ENCODE results near the gene HINT2.

HINT2 gene

DNA sequence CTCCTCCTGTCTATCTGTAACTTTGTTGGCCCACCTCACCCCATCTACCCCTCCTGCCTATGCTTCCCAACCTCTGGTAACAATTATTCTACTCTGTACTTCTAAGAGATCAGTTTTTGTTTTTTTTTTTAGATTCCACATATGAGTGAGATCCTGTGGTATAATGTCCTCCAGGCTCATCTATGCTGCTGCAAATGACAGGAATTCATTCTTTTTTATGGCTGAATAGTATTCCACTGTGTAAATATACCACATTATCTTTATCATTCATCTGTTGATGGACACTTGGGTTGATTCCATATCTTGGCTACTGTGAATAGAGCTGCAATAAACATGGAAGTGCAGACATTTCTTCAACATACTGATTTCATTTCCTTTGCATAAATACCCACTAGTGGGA lies 31.4 kb downstream of the HINT2 start:
- no peaks in the 10 kb centered on the region for H3K79me1 ChIP-seq (replicated peaks; ENCODE audit: low read length, poor library complexity, severe bottlenecking)
- H3K4me2 ChIP-seq (ENCODE audit: low read length, poor library complexity, severe bottlenecking), result no peak overlapping the region
- no peak overlapping the region for H3K4ac ChIP-seq (ENCODE audit: low read depth in 1 of 2, low read length in 2 of 2)
- DNase-seq, result no peak
- no peak overlapping the region for H3K9ac ChIP-seq (ENCODE audit: low read length)
- H3K14ac ChIP-seq (ENCODE audit: low read length in 2 of 2), result no peak overlapping the region
- no peaks in the 10 kb centered on the region for H3K36me3 ChIP-seq (ENCODE audit: control insufficient read depth in 1 of 2, insufficient read depth in 2 of 2, low read depth in 1 of 2, low read length in 2 of 2)
- H2BK12ac ChIP-seq (ENCODE audit: low read length in 2 of 2), result no peak overlapping the region
- no peak overlapping the region for H2BK5ac ChIP-seq (ENCODE audit: low read depth, low read length, poor library complexity, severe bottlenecking)
- H2AFZ ChIP-seq (ENCODE audit: low read depth, low read length), result no peak overlapping the region
- H3K9me3 ChIP-seq (ENCODE audit: control insufficient read depth, low read length), result no peaks in the 10 kb centered on the region
- no peak overlapping the region for H4K91ac ChIP-seq (ENCODE audit: low read length)
- no peak overlapping the region for H2AK5ac ChIP-seq (ENCODE audit: low read length, severe bottlenecking)
- no peak overlapping the region for H2BK120ac ChIP-seq (ENCODE audit: low read depth, low read length)
- H3K23ac ChIP-seq (ENCODE audit: low read length in 2 of 2), result no peak overlapping the region
- no peak overlapping the region for H2BK15ac ChIP-seq (ENCODE audit: low read depth, poor library complexity, severe bottlenecking)
- no peaks in the 10 kb centered on the region for H3K4me1 ChIP-seq (ENCODE audit: control insufficient read depth, insufficient read depth, low read depth, low read length)
- H4K8ac ChIP-seq (ENCODE audit: low read length), result no peak overlapping the region
- H3K27me3 ChIP-seq (ENCODE audit: control insufficient read depth in 1 of 2, insufficient read depth in 1 of 2, low read length in 2 of 2), result peaks cover 4 to 19% of the 10 kb centered on the region in 2 experiments
- no peak overlapping the region for H3K27ac ChIP-seq (ENCODE audit: low read length, poor library complexity, severe bottlenecking)
- no peak overlapping the region for H3K18ac ChIP-seq (ENCODE audit: low read depth in 1 of 2, low read length in 2 of 2)
- H3K4me3 ChIP-seq (ENCODE audit: insufficient read depth in 1 of 2, low read depth in 1 of 2, low read length in 2 of 2), result no peak overlapping the region

DNA sequence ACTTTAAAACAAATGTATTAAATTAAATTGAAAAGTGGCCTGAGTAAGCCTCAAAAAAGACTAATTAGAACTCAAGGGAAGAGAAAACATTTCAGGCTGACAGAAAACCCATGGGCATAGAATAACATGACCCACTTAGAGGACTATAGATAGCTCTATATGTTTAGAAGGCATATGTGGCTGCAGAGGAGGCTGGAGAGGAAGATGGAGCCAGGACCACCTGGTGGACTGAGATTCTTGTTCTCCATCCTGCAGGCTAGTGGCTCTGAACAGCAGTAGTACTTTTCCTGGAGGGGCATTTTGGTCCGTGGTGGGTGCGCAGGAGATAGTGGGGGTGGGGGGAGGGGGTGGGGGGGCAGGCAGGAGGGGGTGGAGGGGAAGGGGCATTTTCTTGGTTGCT lies 33.8 kb downstream of the HINT2 start:
- Histone ChIP-seq H3K18ac (ENCODE audit: low read depth in 1 of 2, low read length in 2 of 2) (no peak overlapping the region), H3K27me3 (ENCODE audit: control insufficient read depth in 1 of 2, insufficient read depth in 1 of 2, low read length in 2 of 2) (peaks cover 4 to 19% of the 10 kb centered on the region in 2 experiments)
- WGBS, result 96% methylated on average over 2 of the region's 2 CpGs

DNA sequence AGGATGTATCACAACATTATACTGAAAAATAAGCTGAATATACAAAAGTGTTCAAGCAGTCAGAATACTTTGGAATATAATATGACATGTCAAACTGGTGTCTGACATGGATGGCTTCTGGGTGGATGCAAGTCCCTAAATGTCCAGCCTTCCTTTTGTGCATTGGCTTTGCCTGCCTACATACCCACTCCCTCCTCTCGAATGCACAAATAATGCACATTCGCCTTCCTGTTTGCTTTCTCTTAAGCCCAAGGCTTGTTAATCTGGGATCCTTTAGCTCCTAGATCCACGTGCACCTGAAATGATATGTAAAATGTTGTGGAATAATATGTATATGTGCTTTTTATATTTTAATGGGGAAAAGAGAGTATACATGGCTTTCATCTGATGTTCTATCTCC lies 36.3 kb downstream of the HINT2 start:
- no peak overlapping the region for H3K18ac ChIP-seq (ENCODE audit: low read depth in 1 of 2, low read length in 2 of 2)
- H3K14ac ChIP-seq (ENCODE audit: low read length in 2 of 2), result no peak overlapping the region
- no peak overlapping the region for H2BK120ac ChIP-seq (ENCODE audit: low read depth, low read length)
- H3K27ac ChIP-seq (ENCODE audit: low read length, poor library complexity, severe bottlenecking), result no peak overlapping the region
- H2BK5ac ChIP-seq (ENCODE audit: low read depth, low read length, poor library complexity, severe bottlenecking), result no peak overlapping the region
- 84% methylated on average over 3 of the region's 3 CpGs for WGBS
- H2AFZ ChIP-seq (ENCODE audit: low read depth, low read length), result no peak overlapping the region
- no peak overlapping the region for H3K4ac ChIP-seq (ENCODE audit: low read depth in 1 of 2, low read length in 2 of 2)
- no peak overlapping the region for H4K91ac ChIP-seq (ENCODE audit: low read length)
- no peaks in the 10 kb centered on the region for H3K9me3 ChIP-seq (ENCODE audit: control insufficient read depth, low read length)
- no peak overlapping the region for H2BK15ac ChIP-seq (ENCODE audit: low read depth, poor library complexity, severe bottlenecking)
- H3K4me1 ChIP-seq (ENCODE audit: control insufficient read depth, insufficient read depth, low read depth, low read length), result peaks cover 5% of the 10 kb centered on the region
- no peak for DNase-seq
- H4K8ac ChIP-seq (ENCODE audit: low read length), result no peak overlapping the region
- H3K4me2 ChIP-seq (ENCODE audit: low read length, poor library complexity, severe bottlenecking), result no peak overlapping the region
- H2BK12ac ChIP-seq (ENCODE audit: low read length in 2 of 2), result no peak overlapping the region
- no peak overlapping the region for H3K9ac ChIP-seq (ENCODE audit: low read length)
- peaks cover 4% of the 10 kb centered on the region for H3K79me1 ChIP-seq (replicated peaks; ENCODE audit: low read length, poor library complexity, severe bottlenecking)
- no peaks in the 10 kb centered on the region for H3K36me3 ChIP-seq (ENCODE audit: control insufficient read depth in 1 of 2, insufficient read depth in 2 of 2, low read depth in 1 of 2, low read length in 2 of 2)
- H3K23ac ChIP-seq (ENCODE audit: low read length in 2 of 2), result no peak overlapping the region
- H3K27me3 ChIP-seq (ENCODE audit: control insufficient read depth in 1 of 2, insufficient read depth in 1 of 2, low read length in 2 of 2), result peaks cover 4 to 19% of the 10 kb centered on the region in 2 experiments
- no peak overlapping the region for H2AK5ac ChIP-seq (ENCODE audit: low read length, severe bottlenecking)
- H3K4me3 ChIP-seq (ENCODE audit: insufficient read depth in 1 of 2, low read depth in 1 of 2, low read length in 2 of 2), result no peak overlapping the region

More for the DNA sequence above, 33.8 kb downstream of the HINT2 start:
- Histone ChIP-seq H3K9ac (ENCODE audit: low read length) (no peak overlapping the region), H3K23ac (ENCODE audit: low read length in 2 of 2) (no peak overlapping the region), H4K8ac (ENCODE audit: low read length) (no peak overlapping the region), H2AK5ac (ENCODE audit: low read length, severe bottlenecking) (no peak overlapping the region), H3K36me3 (ENCODE audit: control insufficient read depth in 1 of 2, insufficient read depth in 2 of 2, low read depth in 1 of 2, low read length in 2 of 2) (no peaks in the 10 kb centered on the region), H3K9me3 (ENCODE audit: control insufficient read depth, low read length) (no peaks in the 10 kb centered on the region), H2BK120ac (ENCODE audit: low read depth, low read length) (no peak overlapping the region), H2BK5ac (ENCODE audit: low read depth, low read length, poor library complexity, severe bottlenecking) (no peak overlapping the region), H3K4me2 (ENCODE audit: low read length, poor library complexity, severe bottlenecking) (no peak overlapping the region), H3K4me1 (ENCODE audit: control insufficient read depth, insufficient read depth, low read depth, low read length) (peaks cover 2% of the 10 kb centered on the region), H2BK15ac (ENCODE audit: low read depth, poor library complexity, severe bottlenecking) (no peak overlapping the region), H3K79me1 (replicated peaks; ENCODE audit: low read length, poor library complexity, severe bottlenecking) (no peaks in the 10 kb centered on the region), H3K14ac (ENCODE audit: low read length in 2 of 2) (no peak overlapping the region), H2AFZ (ENCODE audit: low read depth, low read length) (no peak overlapping the region), H4K91ac (ENCODE audit: low read length) (no peak overlapping the region), H3K4ac (ENCODE audit: low read depth in 1 of 2, low read length in 2 of 2) (no peak overlapping the region), H2BK12ac (ENCODE audit: low read length in 2 of 2) (no peak overlapping the region), H3K27ac (ENCODE audit: low read length, poor library complexity, severe bottlenecking) (no peak overlapping the region), H3K4me3 (ENCODE audit: insufficient read depth in 1 of 2, low read depth in 1 of 2, low read length in 2 of 2) (no peak overlapping the region)
- DNase-seq, result no peak

DNA sequence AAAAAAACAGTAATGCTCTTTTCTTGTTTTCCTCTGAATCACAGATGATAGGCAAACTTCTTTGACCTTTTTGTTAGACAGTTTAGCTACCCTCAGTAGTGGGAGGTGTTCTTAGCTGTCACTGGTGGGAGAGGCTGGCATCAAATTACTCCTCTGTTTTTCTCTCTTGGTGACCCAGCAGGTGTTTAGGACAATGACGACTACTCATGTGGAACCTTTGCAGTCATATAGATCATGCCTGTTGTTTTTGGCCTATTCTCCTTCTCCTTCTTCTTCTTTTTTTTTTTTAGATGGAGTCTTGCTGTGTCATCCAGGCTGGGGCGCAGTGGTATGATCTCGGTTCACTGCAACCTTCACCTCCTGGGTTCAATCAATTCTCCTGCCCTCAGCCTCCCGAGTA lies 38.8 kb downstream of the HINT2 start:
- Histone ChIP-seq H3K27ac (ENCODE audit: low read length, poor library complexity, severe bottlenecking) (no peak overlapping the region), H3K9ac (ENCODE audit: low read length) (no peak overlapping the region), H3K36me3 (ENCODE audit: control insufficient read depth in 1 of 2, insufficient read depth in 2 of 2, low read depth in 1 of 2, low read length in 2 of 2) (no peaks in the 10 kb centered on the region), H3K18ac (ENCODE audit: low read depth in 1 of 2, low read length in 2 of 2) (no peak overlapping the region), H3K9me3 (ENCODE audit: control insufficient read depth, low read length) (no peaks in the 10 kb centered on the region), H4K91ac (ENCODE audit: low read length) (no peak overlapping the region), H3K27me3 (ENCODE audit: control insufficient read depth in 1 of 2, insufficient read depth in 1 of 2, low read length in 2 of 2) (peaks cover 4 to 19% of the 10 kb centered on the region in 2 experiments), H2AK5ac (ENCODE audit: low read length, severe bottlenecking) (no peak overlapping the region), H3K23ac (ENCODE audit: low read length in 2 of 2) (no peak overlapping the region), H2BK5ac (ENCODE audit: low read depth, low read length, poor library complexity, severe bottlenecking) (no peak overlapping the region), H3K4me3 (ENCODE audit: insufficient read depth in 1 of 2, low read depth in 1 of 2, low read length in 2 of 2) (no peak overlapping the region), H2BK15ac (ENCODE audit: low read depth, poor library complexity, severe bottlenecking) (no peak overlapping the region), H2BK120ac (ENCODE audit: low read depth, low read length) (no peak overlapping the region), H2AFZ (ENCODE audit: low read depth, low read length) (no peak overlapping the region), H2BK12ac (ENCODE audit: low read length in 2 of 2) (no peak overlapping the region), H3K4me2 (ENCODE audit: low read length, poor library complexity, severe bottlenecking) (no peak overlapping the region), H3K79me1 (replicated peaks; ENCODE audit: low read length, poor library complexity, severe bottlenecking) (peaks cover 4% of the 10 kb centered on the region), H3K4ac (ENCODE audit: low read depth in 1 of 2, low read length in 2 of 2) (no peak overlapping the region), H3K14ac (ENCODE audit: low read length in 2 of 2) (no peak overlapping the region), H3K4me1 (ENCODE audit: control insufficient read depth, insufficient read depth, low read depth, low read length) (peaks cover 8% of the 10 kb centered on the region), H4K8ac (ENCODE audit: low read length) (no peak overlapping the region)
- DNase-seq, result no peak
- 100% methylated on average over 2 of the region's 4 CpGs for WGBS

Measured in mesenchymal stem cell (in vitro differentiated cells and primary cell).